RWPE1 (cell line): ENCODE data around the gene IL1RN.

Source experiments
- CTCF ChIA-PET: fragments of 350-600 bp; sonication (Branson Sonifier 250); formaldehyde crosslinking; extraction: SDS; loops from one replicate; lab custom pipeline; 2021; lab: Yijun Ruan, JAX
- POLR2A ChIA-PET: fragments of 400-600 bp; formaldehyde crosslinking; extraction: SDS; loops from one replicate; lab custom pipeline; 2020; ENCODE audit warnings: antibody characterized with exemption; ENCODE audit not compliant: low non-redundant PET; lab: Yijun Ruan, JAX
- DNase-seq: peaks from one replicate; pipeline ENCODE4 v3.0.0; 2012; ENCODE audit warnings: low spot score
- H3K27ac ChIP-seq: fragments of 450-650 bp; 2 replicates; pipeline ENCODE4 v1.5.1; 2017
- CTCF ChIP-seq: fragments of 450-650 bp; conservative IDR thresholded peaks from 2 replicates; pipeline ENCODE4 v1.5.1; 2017; ENCODE audit warnings: low read depth, mild to moderate bottlenecking

Gene IL1RN

DNA sequence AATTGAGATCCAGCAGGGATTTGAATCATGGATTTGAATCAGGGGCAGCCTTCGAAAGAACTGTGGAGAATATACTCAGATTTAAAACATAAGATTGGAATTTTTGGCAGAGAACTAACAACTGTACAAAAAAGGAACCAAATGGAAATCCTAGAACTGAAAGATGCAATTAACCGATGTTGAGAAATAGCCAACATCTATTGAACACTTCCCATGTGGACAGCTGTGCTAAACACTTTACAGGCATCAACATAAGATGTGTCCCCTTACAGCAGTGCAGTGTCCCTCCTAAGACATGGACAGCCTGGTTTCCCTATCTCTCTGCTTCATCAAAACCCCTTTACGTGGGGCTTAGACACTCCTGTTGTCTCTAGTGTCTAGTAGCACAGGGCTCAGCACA lies 3.7 kb upstream of the IL1RN start:
- ChIA-PET POLR2A (no interaction called here), CTCF (no interaction called here)
- DNase-seq, result no peak
- no peak overlapping the region for H3K27ac ChIP-seq
- no peak for TF ChIP-seq CTCF

DNA sequence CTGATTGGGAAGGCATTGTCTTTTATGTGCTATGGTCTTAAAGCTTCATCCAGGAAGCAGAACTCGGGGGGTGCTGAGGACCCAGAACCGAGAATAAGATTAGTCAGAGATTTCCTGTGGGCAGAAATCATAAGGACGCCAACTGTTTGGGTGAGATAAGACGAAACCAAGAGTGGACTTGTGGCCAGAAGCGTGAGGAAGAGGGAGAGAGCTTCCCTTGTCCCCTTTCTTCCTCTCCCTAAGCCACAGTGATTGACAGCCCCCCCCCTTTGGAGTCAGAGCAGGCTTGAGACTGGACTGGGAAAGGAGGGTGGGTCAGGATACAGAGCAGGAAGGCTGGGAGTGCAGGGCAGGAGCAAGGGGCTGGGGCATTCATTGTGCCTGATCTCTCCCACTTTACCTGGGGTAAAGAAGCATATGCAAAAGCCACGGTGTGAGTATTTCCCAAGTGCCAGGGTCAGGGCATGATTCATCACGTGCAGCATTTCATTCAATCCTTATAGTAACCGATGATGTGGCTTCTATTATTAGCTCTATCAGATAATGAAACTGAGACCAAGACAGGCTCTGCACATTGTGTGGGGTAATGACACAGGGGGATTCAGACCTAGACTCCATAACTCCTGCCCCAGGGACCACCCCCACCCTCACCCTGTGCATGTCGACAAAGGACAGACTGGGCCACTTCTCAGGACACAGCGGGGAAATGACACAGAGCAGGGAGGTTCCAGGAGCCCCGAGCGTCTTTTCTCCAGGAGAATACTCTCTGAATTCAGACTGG lies 3.0 kb upstream of the IL1RN start:
- DNase-seq, result peak; percentile 73
- ChIA-PET CTCF (interaction anchor here (0.7 kb wide), 1 partner anchor 100 kb away, joined by 3 read pairs; no protein-coding TSS in a partner anchor), POLR2A (no interaction called here)
- no peak overlapping the region for H3K27ac ChIP-seq
- no peak for TF ChIP-seq CTCF

GRCh38 chr2:113124984-113125855 lies 2.2 kb upstream of the IL1RN start:
- ChIA-PET CTCF (interaction anchor here (0.7 kb wide), 1 partner anchor 100 kb away, joined by 3 read pairs; no protein-coding TSS in a partner anchor), POLR2A (no interaction called here)
- no peak for DNase-seq
- TF ChIP-seq CTCF, result no peak
- H3K27ac ChIP-seq, result no peak overlapping the region

- H3K27ac ChIP-seq, result no peak overlapping the region
- POLR2A ChIA-PET, result no interaction called here
- no peak for TF ChIP-seq CTCF
- no peak for DNase-seq
- CTCF ChIA-PET, result no interaction called here
Observed at GRCh38 chr2:113127646-113128570, 510 bp downstream of the IL1RN start.

- ChIA-PET CTCF (interaction anchor here (0.6 to 0.8 kb wide), 2 partner anchors 9 to 44 kb away, joined by 3 to 4 read pairs; no protein-coding TSS in a partner anchor), POLR2A (no interaction called here)
- no peak overlapping the region for H3K27ac ChIP-seq
- TF ChIP-seq CTCF, result no peak
- DNase-seq, result no peak
Observed at GRCh38 chr2:113129519-113130078, 2.2 kb downstream of the IL1RN start.
